ENCODE measurements around the gene MYCL. TPM values are rescaled to one million over a fixed set of nuclear protein-coding genes. Genes with fewer than 3 reads are reported as not detected.

MYCL gene
- polyA plus RNA-seq, 2 of the 4 experiments (the other 2 are of a cell fraction): 0.68 to 1.3 TPM

GRCh38 chr1:39940980-39941871, 39.5 kb upstream of the MYCL start:
- FAIRE-seq (no peak), DNase-seq (ENCODE audit: low read depth in 1 of 2, low spot score in 1 of 2) (no peak), ATAC-seq (no peak)
- POLR2A ChIA-PET: no interaction called here
- TF ChIP-seq MAX (IDR thresholded peaks at IDR 0.05) (no peak), POLR2A (IDR thresholded peaks at IDR 0.05; ENCODE audit: low read length) (no peak), KDM1A (IDR thresholded peaks at IDR 0.05; ENCODE audit: low read depth) (no peak), CEBPB (IDR thresholded peaks at IDR 0.05) (no peak), USF2 (IDR thresholded peaks at IDR 0.05) (no peak), HMGXB4 (CRISPR knock-in tag; IDR thresholded peaks at IDR 0.05; ENCODE audit: borderline replicate concordance) (no peak), ZNF302 (CRISPR knock-in tag; IDR thresholded peaks at IDR 0.05) (no peak), TFCP2L1 (CRISPR knock-in tag; IDR thresholded peaks at IDR 0.05) (no peak), FOSL2 (IDR thresholded peaks at IDR 0.05) (no peak), FOSL2 (CRISPR knock-in tag; IDR thresholded peaks at IDR 0.05) (no peak), JUNB (IDR thresholded peaks at IDR 0.05) (no peak), HES2 (IDR thresholded peaks at IDR 0.05) (no peak), RNF2 (IDR thresholded peaks at IDR 0.05; ENCODE audit: borderline replicate concordance, low read depth) (no peak), HEYL (CRISPR knock-in tag; IDR thresholded peaks at IDR 0.05) (no peak), ZSCAN20 (CRISPR knock-in tag; IDR thresholded peaks at IDR 0.05) (no peak), SREBF2 (IDR thresholded peaks at IDR 0.05) (no peak), SMC3 (IDR thresholded peaks at IDR 0.05) (no peak), NR3C1 (IDR thresholded peaks at IDR 0.05) (no peak), RCOR1 (IDR thresholded peaks at IDR 0.05; ENCODE audit: low read depth, low read length) (no peak)
- Histone ChIP-seq H3K27ac (no peak overlapping the region), H3K4me3 (no peak overlapping the region), H3K9me3 (no peaks in the 10 kb centered on the region), H3K4me1 (no peaks in the 10 kb centered on the region), H3K4me2 (no peak overlapping the region)
- 72% methylated on average over 6 of the region's 9 CpGs for WGBS (ENCODE audit: missing lambda C conversion rate)
- CTCF ChIA-PET: interaction anchor here (1.1 to 1.4 kb wide), 2 partner anchors 33 to 39 kb away, joined by 4 read pairs; no protein-coding TSS in a partner anchor

- no peak for FAIRE-seq
- Histone ChIP-seq H3K4me2 (no peak overlapping the region), H3K4me3 (no peak overlapping the region), H3K27ac (no peak overlapping the region), H3K9me3 (peaks cover 4% of the 10 kb centered on the region; the same call in 1 of the 3 replicates), H3K4me1 (peaks cover 2% of the 10 kb centered on the region; the same call in 2 of the 3 replicates)
- no peak for ATAC-seq
- 73% methylated on average over 2 of the region's 5 CpGs for WGBS (ENCODE audit: missing lambda C conversion rate)
- no peak for DNase-seq (ENCODE audit: low read depth in 1 of 2, low spot score in 1 of 2)
- CTCF ChIA-PET: interaction anchor here (0.6 to 1.6 kb wide), 5 partner anchors 20 to 134 kb away, joined by 3 to 4 read pairs (median 3); no protein-coding TSS in a partner anchor
- TF ChIP-seq HOXB5 (CRISPR knock-in tag; IDR thresholded peaks at IDR 0.05) (no peak), RFX5 (IDR thresholded peaks at IDR 0.05) (no peak), EP300 (IDR thresholded peaks at IDR 0.05) (no peak), PHF8 (IDR thresholded peaks at IDR 0.05; ENCODE audit: borderline replicate concordance, low read depth) (no peak), ZC3H11A (IDR thresholded peaks at IDR 0.05) (no peak), FOXS1 (CRISPR knock-in tag; IDR thresholded peaks at IDR 0.05) (no peak), TP53 (CRISPR knock-in tag; IDR thresholded peaks at IDR 0.05) (no peak), HDAC2 (IDR thresholded peaks at IDR 0.05) (no peak), RNF2 (IDR thresholded peaks at IDR 0.05; ENCODE audit: borderline replicate concordance, low read depth) (no peak), ZSCAN20 (CRISPR knock-in tag; IDR thresholded peaks at IDR 0.05) (no peak), FOSB (CRISPR knock-in tag; IDR thresholded peaks at IDR 0.05) (no peak), CHD2 (IDR thresholded peaks at IDR 0.05; ENCODE audit: low read length, partially characterized antibody) (no peak), SREBF2 (IDR thresholded peaks at IDR 0.05) (no peak), CBX2 (IDR thresholded peaks at IDR 0.05; ENCODE audit: borderline replicate concordance, low read depth) (no peak), MAZ (IDR thresholded peaks at IDR 0.05; ENCODE audit: borderline replicate concordance, low read depth, low read length) (no peak), HMGXB4 (CRISPR knock-in tag; IDR thresholded peaks at IDR 0.05; ENCODE audit: borderline replicate concordance) (no peak), FOSL2 (IDR thresholded peaks at IDR 0.05) (no peak), FOSL2 (CRISPR knock-in tag; IDR thresholded peaks at IDR 0.05) (no peak), ZFP36 (IDR thresholded peaks at IDR 0.05; ENCODE audit: borderline replicate concordance, partially characterized antibody) (no peak), MAFK (IDR thresholded peaks at IDR 0.05; ENCODE audit: partially characterized antibody) (no peak)
- POLR2A ChIA-PET: no interaction called here
These were observed 38.5 kb upstream of the MYCL start for GRCh38 chr1:39940253-39940652.

Measured in A549 (cell line).